ENCODE results near the gene MSH4. TPM values are rescaled to one million over a fixed set of nuclear protein-coding genes. Genes with fewer than 3 reads are reported as not detected.

Gene MSH4
- total and polyA plus RNA-seq, 2 experiments from 2014 or later = 0.19 to 0.37 TPM

GRCh38 chr1:75785320-75785982 is 11.2 kb upstream of the MSH4 start:
- 14% methylated on average over 9 of the region's 9 CpGs for WGBS (ENCODE audit: low lambda C conversion rate, missing lambda C conversion rate)
- TF ChIP-seq EZH2phosphoT487 (IDR thresholded peaks at IDR 0.05; ENCODE audit: low read depth, severe bottlenecking, unreplicated experiment) = no peak
- TF ChIP-seq, protein P1, sequence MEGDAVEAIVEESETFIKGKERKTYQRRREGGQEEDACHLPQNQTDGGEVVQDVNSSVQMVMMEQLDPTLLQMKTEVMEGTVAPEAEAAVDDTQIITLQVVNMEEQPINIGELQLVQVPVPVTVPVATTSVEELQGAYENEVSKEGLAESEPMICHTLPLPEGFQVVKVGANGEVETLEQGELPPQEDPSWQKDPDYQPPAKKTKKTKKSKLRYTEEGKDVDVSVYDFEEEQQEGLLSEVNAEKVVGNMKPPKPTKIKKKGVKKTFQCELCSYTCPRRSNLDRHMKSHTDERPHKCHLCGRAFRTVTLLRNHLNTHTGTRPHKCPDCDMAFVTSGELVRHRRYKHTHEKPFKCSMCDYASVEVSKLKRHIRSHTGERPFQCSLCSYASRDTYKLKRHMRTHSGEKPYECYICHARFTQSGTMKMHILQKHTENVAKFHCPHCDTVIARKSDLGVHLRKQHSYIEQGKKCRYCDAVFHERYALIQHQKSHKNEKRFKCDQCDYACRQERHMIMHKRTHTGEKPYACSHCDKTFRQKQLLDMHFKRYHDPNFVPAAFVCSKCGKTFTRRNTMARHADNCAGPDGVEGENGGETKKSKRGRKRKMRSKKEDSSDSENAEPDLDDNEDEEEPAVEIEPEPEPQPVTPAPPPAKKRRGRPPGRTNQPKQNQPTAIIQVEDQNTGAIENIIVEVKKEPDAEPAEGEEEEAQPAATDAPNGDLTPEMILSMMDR (IDR thresholded peaks at IDR 0.05; ENCODE audit: poor library complexity) = no peak
- no peak for TF ChIP-seq EZH2 (IDR thresholded peaks at IDR 0.05; ENCODE audit: borderline replicate concordance)
- H4K20me1 ChIP-seq (ENCODE audit: insufficient read depth, poor library complexity, severe bottlenecking) = peaks cover 38% of the 10 kb centered on the region
- H2AFZ ChIP-seq = peak overlapping the region; percentile 80
- H3K9me2 ChIP-seq (replicated peaks; ENCODE audit: insufficient read depth) = no peaks in the 10 kb centered on the region
- no peak for DNase-seq (ENCODE audit: low spot score)
- peaks cover 43% of the 10 kb centered on the region for H3K79me2 ChIP-seq
- peak overlapping the region; percentile 80 for H3K4me2 ChIP-seq
- peak overlapping the region; percentile 81 for H3K27ac ChIP-seq
- peaks cover 30% of the 10 kb centered on the region for H3K4me1 ChIP-seq (ENCODE audit: insufficient read depth)
- no peaks in the 10 kb centered on the region for H3K36me3 ChIP-seq (replicated peaks; ENCODE audit: insufficient read depth, low read depth)
- no peaks in the 10 kb centered on the region for H3K27me3 ChIP-seq
- peak overlapping the region; percentile 61 for H3K4me3 ChIP-seq
- H3K9me3 ChIP-seq (ENCODE audit: low read depth) = no peaks in the 10 kb centered on the region

DNA sequence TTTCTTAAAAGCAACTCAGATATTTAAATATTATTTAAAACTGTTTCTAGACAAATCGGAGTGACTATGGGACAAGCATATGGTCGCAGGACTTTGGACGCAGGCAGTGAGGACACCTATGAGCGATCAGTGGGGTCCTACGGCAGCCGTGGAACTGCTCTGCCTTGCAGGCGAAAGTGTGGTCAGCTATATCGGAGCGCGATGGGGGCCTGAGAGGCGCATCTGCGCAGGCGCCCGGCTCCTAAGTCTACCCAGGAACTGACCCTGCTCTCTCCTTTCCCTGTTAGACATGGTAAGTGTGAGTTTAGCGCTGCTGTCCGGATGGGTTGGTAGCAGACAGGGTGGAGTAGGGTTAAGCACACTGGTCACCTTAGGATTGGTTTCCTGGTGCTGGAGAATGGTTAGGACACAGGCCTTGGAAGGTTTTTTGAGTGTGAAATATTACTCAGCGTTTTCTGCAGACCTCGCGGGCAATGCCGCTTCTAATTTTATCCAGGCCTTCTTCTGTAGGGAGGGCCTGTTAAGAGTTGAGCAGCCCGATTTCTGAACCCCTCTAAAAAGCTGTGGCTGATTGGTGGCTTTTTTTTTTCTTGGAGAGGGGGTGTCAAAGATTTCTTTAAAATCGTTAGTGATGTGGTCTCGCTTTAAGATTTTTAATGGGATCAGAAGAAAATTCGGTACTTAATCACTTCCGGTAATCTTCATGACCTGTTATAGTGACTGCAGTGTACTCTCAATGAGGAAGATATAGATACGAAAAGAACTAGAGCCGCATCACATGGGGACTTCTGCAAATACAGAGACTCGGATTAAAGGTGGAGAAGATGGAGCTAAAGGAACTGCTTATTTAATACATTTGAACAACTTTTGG is 10.5 kb upstream of the MSH4 start, which contains the start of gene RABGGTB:
Gene RABGGTB (plus strand): TSS at position 274 of the 871 bp plus-strand sequence. CDS start 16 bp downstream, at position 290.
- no peaks in the 10 kb centered on the region for H3K36me3 ChIP-seq (replicated peaks; ENCODE audit: insufficient read depth, low read depth)
- H3K27me3 ChIP-seq = no peaks in the 10 kb centered on the region
- H3K9me2 ChIP-seq (replicated peaks; ENCODE audit: insufficient read depth) = no peaks in the 10 kb centered on the region
- no peak for TF ChIP-seq EZH2 (IDR thresholded peaks at IDR 0.05; ENCODE audit: borderline replicate concordance)
- TF ChIP-seq, protein P1 (IDR thresholded peaks at IDR 0.05; ENCODE audit: poor library complexity) = no peak
- TF ChIP-seq EZH2phosphoT487 (IDR thresholded peaks at IDR 0.05; ENCODE audit: low read depth, severe bottlenecking, unreplicated experiment) = no peak
- peak; percentile 98 for DNase-seq (ENCODE audit: low spot score)
- H2AFZ ChIP-seq = peak within 1 kb of the TSS; percentile 80
- H3K27ac ChIP-seq = peak within 1 kb of the TSS; percentile 81
- peak within 1 kb of the TSS; percentile 73 for H3K4me3 ChIP-seq
- peaks cover 47% of the 10 kb centered on the region for H3K79me2 ChIP-seq
- H3K4me2 ChIP-seq = peak within 1 kb of the TSS; percentile 90
- peaks cover 35% of the 10 kb centered on the region for H3K4me1 ChIP-seq (ENCODE audit: insufficient read depth)
- H4K20me1 ChIP-seq (ENCODE audit: insufficient read depth, poor library complexity, severe bottlenecking) = peaks cover 45% of the 10 kb centered on the region
- H3K9me3 ChIP-seq (ENCODE audit: low read depth) = no peaks in the 10 kb centered on the region
- WGBS (ENCODE audit: low lambda C conversion rate, missing lambda C conversion rate) = under 1% methylated on average over 28 of the region's 28 CpGs

- no peaks in the 10 kb centered on the region for H3K9me3 ChIP-seq (ENCODE audit: low read depth)
- peaks cover 51% of the 10 kb centered on the region for H4K20me1 ChIP-seq (ENCODE audit: insufficient read depth, poor library complexity, severe bottlenecking)
- no peaks in the 10 kb centered on the region for H3K36me3 ChIP-seq (replicated peaks; ENCODE audit: insufficient read depth, low read depth)
- no peaks in the 10 kb centered on the region for H3K27me3 ChIP-seq
- TF ChIP-seq, protein P1 (IDR thresholded peaks at IDR 0.05; ENCODE audit: poor library complexity) = no peak
- TF ChIP-seq EZH2 (IDR thresholded peaks at IDR 0.05; ENCODE audit: borderline replicate concordance) (no peak), EZH2phosphoT487 (IDR thresholded peaks at IDR 0.05; ENCODE audit: low read depth, severe bottlenecking, unreplicated experiment) (no peak)
- peak overlapping the region; percentile 31 for H2AFZ ChIP-seq
- peak overlapping the region; percentile 73 for H3K4me3 ChIP-seq
- no peak for DNase-seq (ENCODE audit: low spot score)
- H3K4me1 ChIP-seq (ENCODE audit: insufficient read depth) = peaks cover 35% of the 10 kb centered on the region
- no peaks in the 10 kb centered on the region for H3K9me2 ChIP-seq (replicated peaks; ENCODE audit: insufficient read depth)
- peak overlapping the region; percentile 90 for H3K4me2 ChIP-seq
- peaks cover 50% of the 10 kb centered on the region for H3K79me2 ChIP-seq
- 1% methylated on average over 10 of the region's 10 CpGs for WGBS (ENCODE audit: low lambda C conversion rate, missing lambda C conversion rate)
- H3K27ac ChIP-seq = peak overlapping the region; percentile 75
These were observed 9.7 kb upstream of the MSH4 start for GRCh38 chr1:75786901-75787493.
